Measurements from ENCODE around the gene ATG3.

Gene ATG3

GRCh38 chr3:112491373-112491772, 70.4 kb downstream of the ATG3 start (continued):
- TF ChIP-seq GLIS3 (CRISPR knock-in tag; IDR thresholded peaks at IDR 0.05) = no peak
- TF ChIP-seq OSR1 (CRISPR knock-in tag; IDR thresholded peaks at IDR 0.05) = no peak

GRCh38 chr3:112489674-112490479, 71.9 kb downstream of the ATG3 start:
- TF ChIP-seq ZFP30 (CRISPR knock-in tag; IDR thresholded peaks at IDR 0.05) (no peak), ZFP3 (CRISPR knock-in tag; IDR thresholded peaks at IDR 0.05) (no peak), GLIS3 (CRISPR knock-in tag; IDR thresholded peaks at IDR 0.05) (no peak), ARNTL (CRISPR knock-in tag; IDR thresholded peaks at IDR 0.05; ENCODE audit: borderline replicate concordance, low read depth) (no peak), OSR1 (CRISPR knock-in tag; IDR thresholded peaks at IDR 0.05) (no peak), ISL1 (CRISPR knock-in tag; IDR thresholded peaks at IDR 0.05) (no peak), ZNF70 (CRISPR knock-in tag; IDR thresholded peaks at IDR 0.05) (no peak), CREB5 (CRISPR knock-in tag; IDR thresholded peaks at IDR 0.05; ENCODE audit: low read depth) (no peak)
- no peak for ATAC-seq

GRCh38 chr3:112486811-112487505, 74.8 kb downstream of the ATG3 start:
- TF ChIP-seq ESRRG (CRISPR knock-in tag; IDR thresholded peaks at IDR 0.05) = no peak
- TF ChIP-seq CREB5 (CRISPR knock-in tag; IDR thresholded peaks at IDR 0.05; ENCODE audit: low read depth) = no peak
- no peak for TF ChIP-seq CSDC2 (CRISPR knock-in tag; IDR thresholded peaks at IDR 0.05)
- TF ChIP-seq TCF4 (CRISPR knock-in tag; IDR thresholded peaks at IDR 0.05; ENCODE audit: borderline replicate concordance) = no peak
- TF ChIP-seq TOX (CRISPR knock-in tag; IDR thresholded peaks at IDR 0.05; ENCODE audit: borderline replicate concordance) = no peak
- no peak for TF ChIP-seq ZFP3 (CRISPR knock-in tag; IDR thresholded peaks at IDR 0.05)
- no peak for TF ChIP-seq POU6F1 (CRISPR knock-in tag; IDR thresholded peaks at IDR 0.05; ENCODE audit: borderline replicate concordance, low read depth)
- TF ChIP-seq SNAI2 (CRISPR knock-in tag; IDR thresholded peaks at IDR 0.05) = no peak
- no peak for TF ChIP-seq ZNF70 (CRISPR knock-in tag; IDR thresholded peaks at IDR 0.05)
- TF ChIP-seq ZNF8 (CRISPR knock-in tag; IDR thresholded peaks at IDR 0.05) = no peak
- no peak for TF ChIP-seq ZFP30 (CRISPR knock-in tag; IDR thresholded peaks at IDR 0.05)
- no peak for TF ChIP-seq TSHZ2 (CRISPR knock-in tag; IDR thresholded peaks at IDR 0.05)
- no peak for ATAC-seq

GRCh38 chr3:112484352-112484751, 77.4 kb downstream of the ATG3 start:
- ATAC-seq = no peak
- TF ChIP-seq POU6F1 (CRISPR knock-in tag; IDR thresholded peaks at IDR 0.05; ENCODE audit: borderline replicate concordance, low read depth) (no peak), TCF4 (CRISPR knock-in tag; IDR thresholded peaks at IDR 0.05; ENCODE audit: borderline replicate concordance) (no peak)
